DMS153 treated with DMSO at 0.1 percent for 48 hours (cell line): ENCODE measurements around the gene LONP1.
"Not testable (repeated sequence)": the region's sequence is repeated elsewhere in the genome, so short reads cannot be mapped to it uniquely, and the experiment has no call there.

Source experiments
- DNase-seq: peaks from one replicate; lab custom pipeline; 2025; ENCODE audit not compliant: unreplicated experiment; lab: John Stamatoyannopoulos, UW

Gene LONP1

GRCh38 chr19:5693195-5694166 lies 26.5 kb downstream of the LONP1 start:
- DNase-seq = no peak

- no peak for DNase-seq
Observed at GRCh38 chr19:5692723-5693194, 27.2 kb downstream of the LONP1 start.

- no peak for DNase-seq
Observed at GRCh38 chr19:5691822-5692722, 27.9 kb downstream of the LONP1 start.

GRCh38 chr19:5690955-5691821 lies 28.8 kb downstream of the LONP1 start:
- DNase-seq = no peak

DNA sequence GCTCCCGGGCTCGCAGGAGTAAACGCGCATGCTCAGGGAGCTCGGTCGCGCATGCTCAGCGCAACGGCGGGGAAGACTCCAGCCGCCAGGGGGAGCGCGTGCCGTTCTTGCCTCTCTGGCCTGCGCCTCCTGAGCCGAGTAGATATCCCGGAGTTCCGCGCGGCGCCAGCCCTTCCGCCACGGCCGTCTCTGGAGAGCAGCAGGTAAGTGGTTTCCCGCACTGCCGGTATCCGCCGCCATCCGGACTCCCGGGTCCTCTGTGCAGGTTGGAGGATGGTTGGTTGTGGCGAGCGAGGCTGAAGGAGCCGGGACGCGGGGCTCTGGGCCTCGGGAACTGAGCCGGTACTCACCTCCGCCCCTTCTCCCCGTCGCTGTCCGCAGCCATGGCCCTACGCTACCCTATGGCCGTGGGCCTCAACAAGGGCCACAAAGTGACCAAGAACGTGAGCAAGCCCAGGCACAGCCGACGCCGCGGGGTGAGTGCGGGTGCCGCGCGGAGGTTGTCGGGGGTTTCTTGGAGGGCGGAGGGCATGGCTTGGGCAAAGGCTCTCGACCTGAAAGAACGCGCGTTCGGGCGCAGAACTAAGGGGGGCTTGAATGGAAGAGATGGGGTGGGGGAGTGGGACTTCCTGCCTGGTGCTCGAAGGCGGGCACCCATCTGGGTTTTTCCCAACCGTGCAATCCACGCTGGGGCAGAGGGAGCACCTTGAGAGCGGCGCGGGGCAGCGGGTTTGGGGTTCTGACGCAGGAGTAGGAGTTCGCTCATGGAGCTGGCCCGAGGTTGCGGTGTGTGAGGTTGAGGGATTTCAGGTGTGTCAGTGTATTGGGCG lies 29.6 kb downstream of the LONP1 start, which contains the start of gene RPL36:
Gene RPL36 (plus strand): TSS at position 171 of the 830 bp plus-strand sequence. CDS start 213 bp downstream, at position 384.
- DNase-seq = peak; percentile 88

GRCh38 chr19:5688262-5688881 lies 31.6 kb downstream of the LONP1 start:
- DNase-seq = not testable (repeated sequence)

- DNase-seq = no peak
Observed at GRCh38 chr19:5687360-5688198, 32.4 kb downstream of the LONP1 start.

GRCh38 chr19:5686647-5687359 lies 33.1 kb downstream of the LONP1 start:
- DNase-seq = peak; percentile 84

- DNase-seq = no peak
Observed at GRCh38 chr19:5686326-5686646, 33.7 kb downstream of the LONP1 start.

DNA sequence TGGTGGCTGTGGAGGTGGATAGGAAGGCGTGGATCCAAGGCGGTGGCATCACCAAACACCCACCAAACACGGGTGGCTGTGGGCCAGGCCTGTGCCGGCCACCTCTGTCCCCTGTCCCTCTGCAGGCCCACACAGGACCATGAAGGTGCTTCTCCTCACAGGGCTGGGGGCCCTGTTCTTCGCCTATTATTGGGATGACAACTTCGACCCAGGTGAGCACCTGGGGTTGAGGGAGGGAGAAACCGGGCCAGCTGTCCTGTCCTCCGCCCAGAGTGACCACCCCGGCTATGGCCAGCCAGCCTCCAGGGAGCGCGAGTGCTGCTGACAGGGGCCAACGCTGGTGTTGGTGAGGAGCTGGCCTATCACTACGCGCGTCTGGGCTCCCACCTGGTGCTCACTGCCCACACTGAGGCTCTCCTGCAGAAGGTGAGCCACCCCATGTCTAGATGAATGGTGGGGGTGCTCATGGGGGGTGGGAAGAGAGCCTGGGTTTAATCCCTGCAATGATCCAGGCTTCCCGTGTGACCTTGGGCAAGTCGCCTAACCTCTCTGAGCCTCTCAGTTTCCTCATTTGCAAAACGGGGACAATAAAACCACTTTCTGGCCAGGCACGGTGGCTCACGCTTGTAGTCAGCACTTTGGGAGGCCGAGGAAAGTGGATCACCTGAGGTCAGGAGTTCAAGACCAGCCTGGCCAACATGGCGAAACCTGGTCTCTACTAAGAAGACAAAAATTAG lies 35.1 kb downstream of the LONP1 start:
- no peak for DNase-seq

DNA sequence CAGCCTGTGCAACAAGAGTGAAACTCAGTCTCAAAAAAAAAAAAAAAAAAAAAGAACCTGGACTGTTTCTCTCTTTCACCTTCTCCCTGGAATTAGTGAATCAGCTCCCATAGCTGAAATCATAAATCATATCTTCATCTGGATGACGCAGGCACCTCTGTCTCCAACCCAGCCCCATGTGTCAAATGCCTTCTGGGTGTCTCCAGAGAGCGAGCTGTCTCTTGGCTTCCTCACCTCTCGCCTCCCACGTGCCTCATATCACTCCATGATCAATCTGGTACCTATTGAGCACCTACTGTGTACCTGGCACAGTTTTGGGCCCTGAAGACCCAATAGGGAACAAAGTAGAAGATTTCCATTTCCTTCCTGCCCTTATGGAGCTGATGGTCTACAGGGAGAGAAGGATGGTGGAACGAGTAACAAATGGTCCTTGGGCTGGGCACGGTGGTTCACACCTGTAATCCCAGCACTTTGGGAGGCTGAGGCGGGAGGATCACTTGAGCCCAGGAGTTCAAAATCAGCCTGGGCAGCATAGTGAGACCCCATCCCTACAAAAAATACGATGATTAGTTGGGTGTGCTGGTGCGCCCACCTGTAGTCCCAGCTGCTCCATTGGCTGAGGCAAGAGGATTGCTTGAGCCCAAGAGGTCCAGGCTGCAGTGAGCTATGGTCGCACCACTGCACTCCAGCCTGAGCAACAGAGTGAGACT lies 36.6 kb downstream of the LONP1 start:
- DNase-seq = no peak

DNA sequence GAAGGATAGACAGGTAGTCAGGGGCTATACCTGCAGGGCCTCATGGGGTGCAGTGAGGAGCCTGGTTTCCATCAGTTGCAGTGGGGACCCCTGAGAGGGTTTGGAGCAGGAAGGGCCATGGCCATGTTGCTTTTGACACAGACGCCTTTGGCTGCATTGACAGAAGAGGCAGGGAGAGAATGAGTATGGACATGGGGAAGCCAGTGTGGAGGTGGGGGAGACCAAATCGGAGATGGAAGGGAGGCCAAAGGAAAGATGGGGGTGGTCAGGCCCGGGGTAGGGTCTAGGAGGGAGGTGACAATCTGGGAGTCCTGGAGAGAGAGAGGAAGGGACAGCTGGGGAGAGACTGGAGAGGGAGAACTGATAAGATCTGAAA lies 37.9 kb downstream of the LONP1 start:
- no peak for DNase-seq

- no peak for DNase-seq
Observed at GRCh38 chr19:5681391-5682106, 38.4 kb downstream of the LONP1 start.

- peak; percentile 98 for DNase-seq
Observed at GRCh38 chr19:5680437-5681368, 39.2 kb downstream of the LONP1 start, which contains the start of the genes HSD11B1L and MICOS13. Gene HSD11B1L (plus strand): TSS chr19:5681027. CDS start chr19:5684833, 3,806 bp downstream. Gene MICOS13 (minus strand): TSS chr19:5680516. CDS start chr19:5680486, 30 bp downstream.

GRCh38 chr19:5680084-5680436 lies 39.9 kb downstream of the LONP1 start:
- DNase-seq = no peak
